Calu3 (cell line): Measurements from ENCODE around the gene ARL8A. TPM values are rescaled to one million over a fixed set of nuclear protein-coding genes. Genes with fewer than 3 reads are reported as not detected.
"Not testable (repeated sequence)": the region's sequence is repeated elsewhere in the genome, so short reads cannot be mapped to it uniquely, and the experiment has no call there.

Source experiments
- BruUV-seq: library from RNA; stranded (reverse); fragments of 400-500 nt; replicated peaks from 2 replicates; lab custom pipeline; 2021; lab: Mats Ljungman, UMichigan
- CTCF ChIA-PET: fragments of 300-600 bp; sonication (Branson Sonifier 250); formaldehyde crosslinking; loops from one replicate; lab custom pipeline; 2022; ENCODE audit warnings: antibody characterized with exemption; lab: Charles Lee
- DNase-seq: peaks from one replicate; pipeline ENCODE4 v3.0.0; 2022
- H3K27ac Mint-ChIP-seq: one replicate; pipeline ENCODE4 v1.8.0; 2022; ENCODE audit warnings: mixed read lengths; ENCODE audit not compliant: unreplicated experiment
- H3K27me3 Mint-ChIP-seq: one replicate; pipeline ENCODE4 v1.8.0; 2022; ENCODE audit warnings: mixed read lengths; ENCODE audit not compliant: unreplicated experiment
- H3K36me3 Mint-ChIP-seq: one replicate; pipeline ENCODE4 v1.8.0; 2022; ENCODE audit warnings: mild to moderate bottlenecking, moderate library complexity, mixed read lengths; ENCODE audit not compliant: insufficient read depth, unreplicated experiment
- H3K4me1 Mint-ChIP-seq: one replicate; pipeline ENCODE4 v1.8.0; 2022; ENCODE audit warnings: mild to moderate bottlenecking, low read depth, mixed read lengths; ENCODE audit not compliant: unreplicated experiment
- H3K4me3 Mint-ChIP-seq: one replicate; pipeline ENCODE4 v1.8.0; 2022; ENCODE audit warnings: mild to moderate bottlenecking, low read depth, moderate library complexity, mixed read lengths; ENCODE audit not compliant: unreplicated experiment
- H3K9me3 Mint-ChIP-seq: one replicate; pipeline ENCODE4 v1.8.0; 2022; ENCODE audit warnings: low read depth, mixed read lengths; ENCODE audit not compliant: unreplicated experiment
- intact Hi-C: fragments of 100-400 bp; cut with micrococcal nuclease; formaldehyde crosslinking; loops from one replicate; pipeline ENCODE4 v1.10.0; 2022; ENCODE audit not compliant: unreplicated experiment
- total RNA-seq: library from RNA; stranded (reverse); gene quantifications from 2 replicates; pipeline ENCODE4 v1.2.3, GENCODE V29; 2022
- TF ChIP-seq, protein P1 (sequence below): fragments of 200-600 bp; IDR thresholded peaks from one replicate; pipeline ENCODE4 v1.8.0; 2022; ENCODE audit warnings: antibody characterized with exemption; ENCODE audit not compliant: unreplicated experiment

ARL8A gene
- total RNA-seq, 1 experiment from 2014 or later = 64.1 TPM

DNA sequence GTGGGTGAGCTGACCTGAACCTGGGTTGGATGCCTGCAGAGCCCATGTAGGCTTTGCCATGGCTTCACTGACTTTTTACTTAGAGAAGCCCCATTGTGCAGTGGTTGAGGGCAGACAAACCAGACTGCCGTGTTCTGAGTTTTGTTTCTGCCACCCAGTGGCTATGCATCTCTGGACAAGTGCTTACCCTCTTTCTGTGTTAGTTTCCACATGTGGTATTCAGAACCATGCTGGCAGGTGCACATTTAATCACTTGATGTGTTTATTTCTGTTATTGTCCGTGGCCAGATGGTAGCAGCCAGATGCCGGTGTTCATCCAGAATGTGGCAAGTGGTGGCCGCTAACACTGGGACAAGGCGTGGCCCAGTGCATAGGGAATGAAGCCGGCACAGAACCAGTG, 26.2 kb upstream of the ARL8A start:
- H3K9me3 Mint-ChIP-seq = no peaks in the 10 kb centered on the region
- CTCF ChIA-PET = no interaction called here
- no peak for DNase-seq
- peaks cover 42% of the 10 kb centered on the region for H3K27me3 Mint-ChIP-seq
- H3K4me1 Mint-ChIP-seq = no peaks in the 10 kb centered on the region
- H3K27ac Mint-ChIP-seq = no peak overlapping the region
- no peaks in the 10 kb centered on the region for H3K36me3 Mint-ChIP-seq
- intact Hi-C loops = no loop called here
- no peak overlapping the region for H3K4me3 Mint-ChIP-seq
- BruUV-seq = no TSS peak
- TF ChIP-seq, protein P1, sequence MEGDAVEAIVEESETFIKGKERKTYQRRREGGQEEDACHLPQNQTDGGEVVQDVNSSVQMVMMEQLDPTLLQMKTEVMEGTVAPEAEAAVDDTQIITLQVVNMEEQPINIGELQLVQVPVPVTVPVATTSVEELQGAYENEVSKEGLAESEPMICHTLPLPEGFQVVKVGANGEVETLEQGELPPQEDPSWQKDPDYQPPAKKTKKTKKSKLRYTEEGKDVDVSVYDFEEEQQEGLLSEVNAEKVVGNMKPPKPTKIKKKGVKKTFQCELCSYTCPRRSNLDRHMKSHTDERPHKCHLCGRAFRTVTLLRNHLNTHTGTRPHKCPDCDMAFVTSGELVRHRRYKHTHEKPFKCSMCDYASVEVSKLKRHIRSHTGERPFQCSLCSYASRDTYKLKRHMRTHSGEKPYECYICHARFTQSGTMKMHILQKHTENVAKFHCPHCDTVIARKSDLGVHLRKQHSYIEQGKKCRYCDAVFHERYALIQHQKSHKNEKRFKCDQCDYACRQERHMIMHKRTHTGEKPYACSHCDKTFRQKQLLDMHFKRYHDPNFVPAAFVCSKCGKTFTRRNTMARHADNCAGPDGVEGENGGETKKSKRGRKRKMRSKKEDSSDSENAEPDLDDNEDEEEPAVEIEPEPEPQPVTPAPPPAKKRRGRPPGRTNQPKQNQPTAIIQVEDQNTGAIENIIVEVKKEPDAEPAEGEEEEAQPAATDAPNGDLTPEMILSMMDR = no peak

DNA sequence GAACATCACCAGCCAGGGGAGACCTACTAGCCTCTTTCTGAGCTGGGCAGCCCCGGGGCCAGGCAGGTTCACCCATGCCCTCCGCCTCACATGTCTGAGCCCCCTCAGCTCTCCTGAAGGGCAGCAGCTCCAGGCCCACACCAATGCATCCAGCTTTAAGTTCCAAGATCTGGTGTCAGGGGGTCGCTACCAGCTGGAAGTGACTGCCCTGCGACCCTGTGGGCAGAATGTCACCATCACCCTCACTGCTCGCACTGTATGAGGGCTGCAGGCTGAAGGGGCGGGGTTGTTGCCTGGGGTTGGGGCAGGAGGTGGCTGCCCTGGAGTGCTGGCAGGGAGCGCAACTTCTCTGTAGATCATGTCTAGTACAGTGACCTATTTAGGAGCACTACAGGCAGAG, 24.3 kb upstream of the ARL8A start:
- intact Hi-C loops = no loop called here
- no peak overlapping the region for H3K4me3 Mint-ChIP-seq
- TF ChIP-seq, protein P1 = no peak
- no peaks in the 10 kb centered on the region for H3K9me3 Mint-ChIP-seq
- no TSS peak for BruUV-seq
- no peak overlapping the region for H3K27ac Mint-ChIP-seq
- CTCF ChIA-PET = no interaction called here
- no peaks in the 10 kb centered on the region for H3K36me3 Mint-ChIP-seq
- DNase-seq = no peak
- peaks cover 50% of the 10 kb centered on the region for H3K27me3 Mint-ChIP-seq
- H3K4me1 Mint-ChIP-seq = no peaks in the 10 kb centered on the region

DNA sequence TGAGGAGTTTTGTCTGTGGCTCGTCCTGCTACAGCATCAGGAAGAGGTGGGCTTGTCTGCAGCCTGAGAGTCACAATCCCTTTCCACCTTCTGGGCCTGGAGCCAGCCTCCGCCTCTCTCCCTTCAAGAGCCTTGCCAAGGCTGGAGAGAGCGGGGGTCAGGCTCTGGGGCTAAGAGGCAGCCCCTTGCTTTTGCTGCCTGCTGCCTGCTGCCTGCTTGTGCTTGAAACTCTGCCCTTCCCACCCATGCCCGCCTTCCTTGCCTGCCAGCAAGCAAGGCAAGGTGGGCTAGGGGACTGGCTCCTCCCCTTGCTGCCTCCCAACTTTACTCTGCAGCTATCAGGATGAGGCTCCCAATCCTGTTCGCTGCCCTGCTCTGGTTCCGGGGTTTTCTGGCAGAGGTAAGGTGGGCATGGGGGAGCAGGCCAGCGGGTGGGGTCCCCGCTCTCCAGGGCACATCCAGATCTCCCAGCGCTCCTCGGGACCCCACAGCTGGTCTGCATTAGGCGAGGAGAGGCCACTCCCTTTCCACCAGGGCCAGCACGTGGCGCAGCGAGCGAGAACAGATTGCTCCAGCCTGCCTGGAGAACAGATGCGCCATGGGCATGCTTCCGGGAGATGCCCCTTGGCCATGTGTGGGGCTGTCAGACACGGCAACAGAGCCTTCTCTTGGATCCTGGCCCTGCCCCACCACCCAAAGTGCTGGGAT, 23.3 kb upstream of the ARL8A start:
- Mint-ChIP-seq H3K4me1 (no peaks in the 10 kb centered on the region), H3K27ac (no peak overlapping the region), H3K9me3 (no peaks in the 10 kb centered on the region), H3K36me3 (no peaks in the 10 kb centered on the region), H3K27me3 (peaks cover 52% of the 10 kb centered on the region), H3K4me3 (no peak overlapping the region)
- intact Hi-C loops = no loop called here
- no TSS peak for BruUV-seq
- DNase-seq = no peak
- TF ChIP-seq, protein P1 = no peak
- CTCF ChIA-PET = no interaction called here

DNA sequence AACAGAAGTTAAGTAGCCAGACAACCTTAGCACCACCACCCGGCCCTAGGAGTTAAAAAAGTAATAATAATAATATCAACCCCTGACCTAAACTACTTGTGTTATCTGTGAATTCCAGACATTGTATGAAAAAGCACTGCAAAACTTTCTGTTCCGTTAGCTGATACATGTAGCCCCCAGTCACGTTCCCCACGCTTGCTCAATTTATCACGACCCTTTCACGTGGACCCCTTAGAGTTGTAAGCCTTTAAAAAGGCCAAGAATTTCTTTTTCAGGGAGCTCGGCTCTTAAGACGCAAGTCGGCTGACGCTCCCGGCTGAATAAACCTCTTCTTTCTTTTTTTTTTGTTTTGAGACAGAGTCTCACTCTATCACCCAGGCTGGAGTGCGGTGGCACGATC, 22.5 kb upstream of the ARL8A start:
- H3K27me3 Mint-ChIP-seq = peaks cover 52% of the 10 kb centered on the region
- H3K4me3 Mint-ChIP-seq, DNase-seq, BruUV-seq, intact Hi-C loops, CTCF ChIA-PET, H3K27ac Mint-ChIP-seq, H3K9me3 Mint-ChIP-seq, H3K36me3 Mint-ChIP-seq, H3K4me1 Mint-ChIP-seq: not testable (repeated sequence)
